ENCODE measurements around the gene CDK5. TPM values are rescaled to one million over a fixed set of nuclear protein-coding genes. Genes with fewer than 3 reads are reported as not detected.

CDK5 gene
- total and polyA plus RNA-seq, 9 of the 15 experiments (the other 6 are each of a cell fraction or from before 2014, with no cell fraction given): 3.2 to 38.0 (median 27.5) TPM

GRCh38 chr7:151028131-151028947, 29.4 kb downstream of the CDK5 start, which contains the start of gene ABCB8 (continued):
- peak; percentile 100 for TF ChIP-seq ARID3A (IDR thresholded peaks at IDR 0.05; ENCODE audit: borderline replicate concordance, low read depth, low read length)
- peak; percentile 62 for TF ChIP-seq NCOR1 (IDR thresholded peaks at IDR 0.05)
- TF ChIP-seq POLR2AphosphoS5 (IDR thresholded peaks at IDR 0.05; ENCODE audit: control insufficient read depth, insufficient read depth, low read depth, low read length): peak; percentile 45
- TF ChIP-seq HDGF (IDR thresholded peaks at IDR 0.05): no peak
- no peak for TF ChIP-seq ZNF12 (CRISPR knock-in tag; IDR thresholded peaks at IDR 0.05)
- TF ChIP-seq MIER1 (IDR thresholded peaks at IDR 0.05; ENCODE audit: low read depth): no peak
- peak; percentile 66 for TF ChIP-seq NFIC (IDR thresholded peaks at IDR 0.05)
- TF ChIP-seq ZNF511 (CRISPR knock-in tag; IDR thresholded peaks at IDR 0.05): peak; percentile 48; the same call in 1 of the 2 replicates
- TF ChIP-seq MXD1 (CRISPR knock-in tag; IDR thresholded peaks at IDR 0.05; ENCODE audit: borderline replicate concordance, poor library complexity, severe bottlenecking): peak; percentile 1
- TF ChIP-seq ZNF121 (CRISPR knock-in tag; conservative IDR thresholded peaks at IDR 0.05): no peak
- no peak for TF ChIP-seq CBX2 (IDR thresholded peaks at IDR 0.05; ENCODE audit: insufficient read depth, low read length, poor library complexity, severe bottlenecking)
- TF ChIP-seq TOE1 (IDR thresholded peaks at IDR 0.05; ENCODE audit: borderline replicate concordance): peak; percentile 76; the same call in 1 of the 2 replicates
- 0 out of 2 replicates have a peak, but pooled peaks have one; percentile 31 for TF ChIP-seq TOE1 (CRISPR knock-in tag; IDR thresholded peaks at IDR 0.05; ENCODE audit: borderline replicate concordance, low read depth)
- peak; percentile 93 for TF ChIP-seq LCOR (CRISPR knock-in tag; IDR thresholded peaks at IDR 0.05)
- TF ChIP-seq PKNOX1 (IDR thresholded peaks at IDR 0.05): peak; percentile 100
- peak in 1 of 2 experiments; percentile 80; a peak in 2 of 4 replicates for TF ChIP-seq HDAC1 (IDR thresholded peaks at IDR 0.05)

Data from K562 (cell line).